GM13977 (cell line): ENCODE measurements around the gene PRKAG2.

Experiments
- DNase-seq: peaks from one replicate; pipeline ENCODE4 v3.0.0; 2012; ENCODE audit warnings: low spot score
- CTCF ChIP-seq: IDR thresholded peaks from 2 replicates; pipeline ENCODE4 v1.5.1; 2012; ENCODE audit warnings: mild to moderate bottlenecking, control low read depth; ENCODE audit not compliant: insufficient read depth; ENCODE audit errors: extremely low read depth, missing control alignments
- in situ Hi-C: fragments of 300-500 bp; cut with MboI; formaldehyde crosslinking; loops from one replicate; pipeline ENCODE4 v1.12.0; 2022; ENCODE audit warnings: low sequenced_read_pairs, low pct_unique_long_range_greater_than_20kb, mixed read lengths, inconsistent platforms; ENCODE audit not compliant: unreplicated experiment

Gene PRKAG2

GRCh38 chr7:151623766-151624165 is 253.1 kb downstream of the PRKAG2 start:
- TF ChIP-seq CTCF, result no peak
- no peak for DNase-seq
- in situ Hi-C loops, result no loop called here

- in situ Hi-C loops, result no loop called here
- TF ChIP-seq CTCF, result no peak
- no peak for DNase-seq
These were observed 255.0 kb downstream of the PRKAG2 start for GRCh38 chr7:151621961-151622360.

GRCh38 chr7:151616443-151617213 is 260.3 kb downstream of the PRKAG2 start:
- DNase-seq, result no peak
- in situ Hi-C loops, result no loop called here
- no peak for TF ChIP-seq CTCF

- TF ChIP-seq CTCF, result no peak
- no peak for DNase-seq
- in situ Hi-C loops, result no loop called here
These were observed 261.1 kb downstream of the PRKAG2 start for GRCh38 chr7:151615784-151616183.

GRCh38 chr7:151615058-151615457 is 261.9 kb downstream of the PRKAG2 start:
- in situ Hi-C loops, result no loop called here
- no peak for TF ChIP-seq CTCF
- DNase-seq, result no peak

GRCh38 chr7:151614019-151614418 is 262.9 kb downstream of the PRKAG2 start:
- DNase-seq, result no peak
- in situ Hi-C loops, result no loop called here

More at GRCh38 chr7:151614019-151614418, 262.9 kb downstream of the PRKAG2 start:
- no peak for TF ChIP-seq CTCF
